Activated CD4-positive, alpha-beta T cell treated with anti-CD3 and anti-CD28 coated beads, Interleukin-2, amount 50 U/mL, for 48 hours (primary cell): ENCODE results near the gene CABP4.
A peak's percentile ranks its signal among the peaks of the same experiment; 100 is the strongest.

ENCODE experiments used
- DNase-seq, 2 experiments: peaks; one replicate each; pipeline ENCODE4 v3.0.0-alpha.2; 2020

The CABP4 gene

GRCh38 chr11:67419325-67420049 lies 35.7 kb upstream of the CABP4 start:
- peak in 1 of 2 experiments; percentile 15 for DNase-seq

DNA sequence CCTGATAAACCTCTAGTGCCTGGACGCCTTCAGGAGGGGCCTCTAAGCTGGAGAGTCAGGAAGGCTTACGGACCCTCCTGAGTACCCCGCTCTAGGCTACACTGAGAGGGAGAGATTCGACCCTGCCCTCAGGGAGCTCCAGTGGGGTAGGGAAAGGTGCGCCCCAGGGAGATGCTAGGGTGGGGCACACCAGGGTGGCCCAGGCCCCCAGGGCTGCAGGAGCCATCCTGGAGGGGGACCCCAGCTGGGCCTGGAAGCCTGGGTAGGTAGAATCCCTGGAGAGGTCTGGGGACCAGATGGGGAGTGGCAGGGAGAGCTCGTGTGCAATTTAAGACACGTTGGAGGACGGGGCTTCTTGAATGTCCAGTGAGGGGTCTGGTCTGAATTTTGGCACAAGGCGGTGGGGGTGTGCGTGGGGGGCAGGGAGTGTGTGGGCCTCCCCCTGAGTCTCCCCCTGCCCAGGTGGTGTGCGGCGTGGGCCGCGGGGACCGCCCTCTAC lies 35.0 kb upstream of the CABP4 start:
- peak in 1 of 2 experiments; percentile 21 for DNase-seq

DNA sequence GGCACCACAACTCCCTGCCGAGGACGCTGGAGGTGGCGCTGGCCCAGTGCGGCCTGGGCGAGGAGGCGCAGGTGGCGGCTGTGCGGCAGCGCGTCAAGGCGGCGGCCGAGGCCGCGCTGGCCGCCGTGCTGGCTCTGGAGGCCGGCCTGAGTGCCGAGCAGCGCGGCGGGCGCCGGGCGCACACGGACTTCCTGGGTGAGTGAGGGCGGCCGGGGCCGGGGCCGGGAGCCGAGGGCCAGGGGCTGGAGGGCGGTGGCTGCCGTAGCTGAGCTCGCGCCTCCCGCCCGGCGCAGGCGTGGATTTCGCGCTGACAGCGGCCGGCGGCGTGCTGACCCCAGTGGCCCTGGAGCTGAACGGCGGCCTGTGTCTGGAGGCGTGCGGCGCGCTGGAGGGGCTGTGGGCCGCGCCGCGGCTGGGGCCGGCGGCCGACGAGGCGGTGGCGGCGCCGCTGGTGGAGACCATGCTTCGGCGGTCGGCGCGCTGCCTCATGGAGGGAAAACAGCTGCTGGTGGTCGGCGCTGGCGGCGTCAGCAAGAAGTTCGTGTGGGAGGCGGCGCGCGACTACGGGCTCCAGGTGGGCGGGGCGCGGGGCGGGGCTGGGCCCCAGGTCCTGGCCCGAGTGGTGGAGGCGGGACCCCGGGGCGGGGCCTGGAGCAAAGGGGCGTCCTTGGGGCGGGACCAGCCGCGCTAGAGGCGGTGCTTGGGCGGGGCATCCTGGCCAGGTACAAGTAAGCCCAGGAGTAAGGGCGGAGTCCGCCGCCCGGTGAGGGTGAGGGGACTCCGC lies 34.3 kb upstream of the CABP4 start:
- DNase-seq, result peak; percentile 98 to 99

DNA sequence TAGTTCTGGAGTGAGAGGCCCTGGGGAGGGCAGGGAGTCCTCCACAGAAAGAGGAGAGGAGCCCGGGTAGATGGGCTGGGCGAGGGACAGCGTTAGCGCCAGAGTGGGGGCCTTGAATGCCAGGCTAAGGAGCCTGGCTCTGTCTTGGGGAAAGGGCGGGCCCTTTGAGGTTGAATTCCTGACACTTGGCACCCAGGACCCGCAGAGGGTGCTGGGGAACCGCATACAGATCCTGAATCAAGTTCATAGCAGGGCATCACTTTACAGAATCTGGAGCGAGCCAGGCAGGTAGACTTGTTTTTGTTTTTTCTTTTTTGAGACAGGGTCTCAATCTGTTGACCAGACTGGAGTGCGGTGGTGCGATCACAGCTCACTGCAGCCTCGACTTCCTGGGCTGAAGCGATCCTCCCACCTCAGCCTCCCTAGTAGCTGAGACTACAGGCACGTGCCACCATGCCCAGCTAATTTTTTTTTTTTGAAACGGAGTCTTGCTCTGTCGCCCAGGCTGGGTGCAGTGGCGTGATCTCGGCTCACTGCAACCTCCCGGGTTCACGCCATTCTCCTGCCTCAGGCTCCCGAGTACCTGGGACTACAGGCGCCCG lies 33.6 kb upstream of the CABP4 start:
- DNase-seq, result no peak

- DNase-seq, result no peak
These were observed 32.3 kb upstream of the CABP4 start for GRCh38 chr11:67422891-67423290.

- DNase-seq, result no peak
These were observed 31.7 kb upstream of the CABP4 start for GRCh38 chr11:67423466-67423865.

- no peak for DNase-seq
These were observed 31.1 kb upstream of the CABP4 start for GRCh38 chr11:67423891-67424613.

DNA sequence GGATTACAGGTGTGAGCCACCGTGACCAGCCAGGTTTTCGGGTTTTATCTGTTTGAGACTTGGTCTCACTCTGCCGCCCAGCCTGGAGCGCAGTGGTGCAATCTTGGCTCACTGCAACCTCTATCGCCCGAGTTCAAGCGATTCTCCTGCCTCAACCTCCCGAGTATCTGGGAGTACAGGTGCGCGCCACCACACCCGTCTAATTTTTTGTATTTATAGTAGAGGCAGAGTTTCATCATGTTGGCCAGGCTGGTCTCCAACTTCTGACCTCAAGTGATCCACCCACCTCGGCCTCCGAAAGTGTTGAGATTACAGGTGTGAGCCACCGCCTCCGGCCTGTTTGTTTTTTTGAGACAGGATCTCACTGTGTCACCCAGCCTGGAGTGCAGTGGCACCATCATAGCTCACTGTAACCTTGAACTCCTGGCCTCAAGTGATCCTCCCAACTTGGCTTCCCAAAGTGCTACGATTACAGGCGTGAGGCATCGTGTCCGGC lies 27.7 kb upstream of the CABP4 start:
- peak in 1 of 2 experiments; percentile 54 for DNase-seq

- peak; percentile 100 for DNase-seq
These were observed 26.8 kb upstream of the CABP4 start, which contains the start of gene RPS6KB2 for GRCh38 chr11:67428052-67429001. Gene RPS6KB2 (plus strand): TSS chr11:67428494. CDS start chr11:67428546, 52 bp downstream.

DNA sequence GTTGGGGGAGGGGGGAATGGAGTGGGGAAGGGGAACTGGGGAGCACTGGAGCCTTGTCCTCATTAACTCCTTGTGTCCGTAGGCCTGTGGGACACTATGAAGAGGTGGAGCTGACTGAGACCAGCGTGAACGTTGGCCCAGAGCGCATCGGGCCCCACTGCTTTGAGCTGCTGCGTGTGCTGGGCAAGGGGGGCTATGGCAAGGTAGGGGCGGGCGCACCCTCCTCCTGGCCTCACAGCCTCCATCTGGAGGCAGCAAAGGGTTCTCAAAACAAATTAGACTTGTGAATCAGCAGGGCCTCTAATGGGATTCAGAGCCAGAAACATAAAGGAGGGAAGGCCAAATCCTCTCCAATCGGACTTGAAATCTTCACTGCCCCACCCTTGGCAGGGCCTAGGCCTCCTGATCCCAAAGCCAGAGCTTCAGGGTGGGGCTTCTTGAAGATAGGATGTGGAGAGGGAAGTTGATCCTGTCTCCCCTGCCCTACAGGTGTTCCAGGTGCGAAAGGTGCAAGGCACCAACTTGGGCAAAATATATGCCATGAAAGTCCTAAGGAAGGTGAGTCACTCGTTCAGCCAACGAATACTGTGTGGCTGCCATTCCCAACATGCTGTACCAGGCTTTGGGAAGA lies 26.0 kb upstream of the CABP4 start:
- no peak for DNase-seq

- no peak for DNase-seq
These were observed 25.4 kb upstream of the CABP4 start for GRCh38 chr11:67429722-67430121.

- no peak for DNase-seq
These were observed 23.6 kb upstream of the CABP4 start for GRCh38 chr11:67431346-67432249.

DNA sequence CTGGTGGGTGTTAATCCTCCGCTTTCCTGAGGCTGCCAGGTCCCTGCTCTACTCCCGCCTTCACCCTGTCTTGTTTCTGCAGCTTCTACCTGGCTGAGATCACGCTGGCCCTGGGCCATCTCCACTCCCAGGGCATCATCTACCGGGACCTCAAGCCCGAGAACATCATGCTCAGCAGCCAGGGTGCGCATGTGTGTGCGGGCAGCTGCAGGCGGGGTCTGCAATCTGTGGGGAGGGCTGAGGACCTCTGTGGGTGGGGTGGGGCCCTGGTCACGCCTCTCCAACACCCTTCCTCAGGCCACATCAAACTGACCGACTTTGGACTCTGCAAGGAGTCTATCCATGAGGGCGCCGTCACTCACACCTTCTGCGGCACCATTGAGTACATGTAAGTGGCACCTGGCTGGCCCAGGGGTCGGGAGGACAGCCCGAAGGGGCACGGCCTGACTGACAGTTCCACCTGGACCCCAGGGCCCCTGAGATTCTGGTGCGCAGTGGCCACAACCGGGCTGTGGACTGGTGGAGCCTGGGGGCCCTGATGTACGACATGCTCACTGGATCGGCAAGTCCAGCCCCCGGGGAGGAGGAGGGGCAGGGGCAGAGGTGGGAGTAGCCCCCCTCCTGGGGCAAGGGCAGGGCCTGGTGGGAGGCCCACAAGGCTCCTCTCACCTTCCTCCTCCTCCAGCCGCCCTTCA lies 22.4 kb upstream of the CABP4 start:
- DNase-seq, result no peak

GRCh38 chr11:67433536-67434394 lies 21.4 kb upstream of the CABP4 start:
- DNase-seq, result no peak

- peak in 1 of 2 experiments; percentile 56 for DNase-seq
These were observed 20.7 kb upstream of the CABP4 start for GRCh38 chr11:67434395-67434881.

GRCh38 chr11:67435031-67435726 lies 20.0 kb upstream of the CABP4 start:
- peak; percentile 49 to 62 for DNase-seq

DNA sequence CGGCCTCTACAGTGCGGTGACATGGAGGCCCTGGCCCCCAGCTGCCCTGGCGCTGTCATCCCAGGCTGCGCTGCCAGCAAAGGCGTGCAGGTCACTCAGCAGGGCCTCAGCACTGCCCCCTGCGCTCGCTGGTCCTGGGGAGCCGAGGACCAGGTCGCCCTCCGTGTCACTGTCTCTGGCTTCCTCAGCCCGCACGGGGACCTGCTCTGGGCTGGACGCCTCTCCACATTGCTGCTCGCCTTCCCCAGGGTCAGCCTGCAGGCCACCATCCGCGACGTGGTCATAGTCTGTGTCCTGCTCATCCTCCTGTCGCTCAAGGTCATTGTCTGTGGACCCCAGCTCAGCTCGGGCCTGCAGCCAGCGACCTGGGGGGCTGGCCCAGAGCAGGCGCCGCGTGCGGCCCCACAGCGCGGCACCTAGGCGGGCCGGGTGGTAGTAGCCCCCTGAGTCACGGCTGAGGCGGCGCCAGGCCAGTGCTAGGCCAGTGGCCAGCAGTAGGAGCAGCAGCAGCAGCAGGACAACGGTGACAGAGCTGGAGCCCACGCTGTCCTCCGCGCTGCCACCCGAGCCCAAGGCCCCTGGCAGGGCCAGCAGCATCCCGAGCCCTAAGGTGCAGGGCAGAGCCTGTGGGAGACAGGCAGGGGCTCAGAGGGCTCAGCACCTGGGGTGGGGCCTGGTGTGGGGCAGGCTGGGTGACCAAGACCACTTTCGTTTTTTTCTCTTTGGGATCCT lies 19.3 kb upstream of the CABP4 start:
- DNase-seq, result no peak
